Measurements from ENCODE around the gene PPFIBP1. TPM values are rescaled to one million over a fixed set of nuclear protein-coding genes. Genes with fewer than 3 reads are reported as not detected.
"Not testable (repeated sequence)": the region's sequence is repeated elsewhere in the genome, so short reads cannot be mapped to it uniquely, and the experiment has no call there.

The PPFIBP1 gene
- total and polyA plus RNA-seq, 4 experiments from 2014 or later, result 2.1 to 6.5 (median 3.8) TPM

DNA sequence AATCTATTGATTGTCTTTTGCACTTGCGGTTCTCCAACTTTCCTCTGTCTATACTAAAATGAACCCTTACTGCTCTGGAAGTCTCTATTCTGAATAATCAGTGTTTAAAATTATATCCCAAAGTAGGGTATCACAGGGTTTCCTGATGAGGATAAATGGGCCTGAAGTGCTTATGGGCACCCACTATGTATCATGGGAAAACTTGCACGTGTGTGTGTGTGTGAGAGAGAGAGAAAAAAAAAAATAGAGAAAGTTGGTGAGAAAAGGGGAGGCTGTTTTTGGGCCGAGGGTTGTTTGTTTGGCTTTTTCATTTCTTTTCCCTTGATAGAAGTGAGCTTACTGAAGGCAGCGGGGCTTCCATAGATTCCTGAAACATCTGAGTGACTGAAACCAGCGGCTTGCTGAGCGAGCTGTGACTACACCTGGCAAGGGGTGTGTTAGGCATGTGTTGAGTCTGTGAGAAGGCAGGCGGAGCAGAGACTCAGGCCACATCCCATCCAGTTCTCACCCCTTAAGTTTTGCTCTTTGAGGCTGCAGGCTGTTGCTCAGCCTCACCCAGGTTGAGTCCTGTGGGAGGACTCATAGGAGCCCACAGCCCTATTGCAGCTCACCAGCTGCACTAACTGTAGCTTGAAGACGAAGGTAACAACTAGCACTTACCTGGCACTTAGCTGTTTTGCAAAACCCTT is 17.2 kb downstream of the PPFIBP1 start:
- Mint-ChIP-seq H3K36me3 (no peaks in the 10 kb centered on the region), H3K27me3 (peaks cover 0 to 14% of the 10 kb centered on the region in 2 donors), H3K9me3 (no peaks in the 10 kb centered on the region), H3K27ac (no peak overlapping the region), H3K4me1 (peaks cover 0 to 7% (median under 1%) of the 10 kb centered on the region in 4 donors), H3K4me3 (no peak overlapping the region)
- H3K9me3 ChIP-seq (ENCODE audit: control insufficient read depth in 1 of 2, low read length in 2 of 2), result no peaks in the 10 kb centered on the region
- H3K4me3 ChIP-seq (ENCODE audit: low read length in 2 of 2), result no peak overlapping the region
- no peaks in the 10 kb centered on the region for H3K4me1 ChIP-seq (ENCODE audit: insufficient read depth, low read length)
- POLR2A ChIA-PET (ENCODE audit: partially characterized antibody), result no interaction called here
- DNase-seq, result no peak
- H3K27me3 ChIP-seq (ENCODE audit: insufficient read depth, low read length), result no peaks in the 10 kb centered on the region
- no peak overlapping the region for H3K27ac ChIP-seq (ENCODE audit: low read depth, low read length)
- intact Hi-C loops (cut with micrococcal nuclease), result no loop called here
- H3K36me3 ChIP-seq (ENCODE audit: insufficient read depth, low read length), result no peaks in the 10 kb centered on the region
- CTCF ChIA-PET (ENCODE audit: partially characterized antibody), result interaction anchor here (0.6 kb wide), 1 partner anchor 52 kb away, joined by 3 read pairs; no protein-coding TSS in a partner anchor

DNA sequence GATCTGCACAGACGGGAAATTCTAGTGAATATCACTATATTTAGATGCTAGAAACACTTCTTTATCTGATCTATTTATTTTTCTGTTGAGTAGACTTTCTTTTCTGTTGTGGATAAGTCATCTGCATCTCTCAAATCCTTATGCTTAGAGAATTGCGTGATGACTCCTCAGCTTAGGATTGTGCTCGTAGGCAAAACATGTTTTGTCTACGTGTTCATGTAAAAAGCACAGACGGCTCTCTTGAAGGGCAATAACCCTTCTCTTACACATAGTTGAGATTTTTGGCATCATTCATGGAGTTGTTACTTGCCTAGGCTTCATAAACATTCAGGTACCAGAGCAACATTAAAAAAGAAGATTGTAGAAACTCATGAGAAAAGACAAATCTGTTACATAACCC is 18.6 kb downstream of the PPFIBP1 start:
- H3K4me3 Mint-ChIP-seq, result no peak overlapping the region
- H3K27ac ChIP-seq (ENCODE audit: low read depth, low read length), result no peak overlapping the region
- H3K9me3 Mint-ChIP-seq, result no peaks in the 10 kb centered on the region
- H3K36me3 ChIP-seq (ENCODE audit: insufficient read depth, low read length), result no peaks in the 10 kb centered on the region
- intact Hi-C loops (cut with micrococcal nuclease), result no loop called here
- POLR2A ChIA-PET (ENCODE audit: partially characterized antibody), result no interaction called here
- no peaks in the 10 kb centered on the region for H3K27me3 ChIP-seq (ENCODE audit: insufficient read depth, low read length)
- no peaks in the 10 kb centered on the region for H3K9me3 ChIP-seq (ENCODE audit: control insufficient read depth in 1 of 2, low read length in 2 of 2)
- no peaks in the 10 kb centered on the region for H3K4me1 ChIP-seq (ENCODE audit: insufficient read depth, low read length)
- H3K4me3 ChIP-seq (ENCODE audit: low read length in 2 of 2), result no peak overlapping the region
- no peak overlapping the region for H3K27ac Mint-ChIP-seq
- no peaks in the 10 kb centered on the region for H3K36me3 Mint-ChIP-seq
- CTCF ChIA-PET (ENCODE audit: partially characterized antibody), result no interaction called here
- peaks cover 0 to 7% (median under 1%) of the 10 kb centered on the region in 4 donors for H3K4me1 Mint-ChIP-seq
- H3K27me3 Mint-ChIP-seq, result peaks cover 0 to 14% of the 10 kb centered on the region in 2 donors
- DNase-seq, result no peak

DNA sequence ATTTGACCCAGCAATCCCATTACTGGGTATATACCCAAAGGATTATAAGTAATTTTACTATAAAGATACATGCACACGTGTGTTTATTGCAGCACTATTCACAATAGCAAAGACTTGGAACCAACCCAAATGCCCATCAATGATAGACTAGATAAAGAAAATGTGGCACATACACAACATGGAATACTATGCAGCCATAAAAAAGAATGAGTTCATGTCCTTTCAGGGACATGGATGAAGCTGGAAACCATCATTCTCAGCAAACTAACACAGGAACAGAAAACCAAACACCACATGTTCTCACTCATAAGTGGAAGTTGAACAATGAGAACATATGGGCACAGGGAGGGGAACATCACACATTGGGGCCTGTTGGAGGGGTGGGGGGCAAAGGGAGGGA is 20.9 kb downstream of the PPFIBP1 start:
- H3K36me3 ChIP-seq (ENCODE audit: insufficient read depth, low read length); DNase-seq; H3K4me1 ChIP-seq (ENCODE audit: insufficient read depth, low read length); H3K4me1 Mint-ChIP-seq; H3K4me3 ChIP-seq (ENCODE audit: low read length in 2 of 2); H3K9me3 ChIP-seq (ENCODE audit: control insufficient read depth in 1 of 2, low read length in 2 of 2); H3K27ac ChIP-seq (ENCODE audit: low read depth, low read length); POLR2A ChIA-PET (ENCODE audit: partially characterized antibody); CTCF ChIA-PET (ENCODE audit: partially characterized antibody); H3K9me3 Mint-ChIP-seq; intact Hi-C loops (cut with micrococcal nuclease); H3K27me3 ChIP-seq (ENCODE audit: insufficient read depth, low read length); H3K27ac Mint-ChIP-seq; H3K36me3 Mint-ChIP-seq: not testable (repeated sequence)
- peaks cover 2 to 17% of the 10 kb centered on the region in 2 donors for H3K27me3 Mint-ChIP-seq
- peak overlapping the region in 1 of 8 donors; percentile 20 for H3K4me3 Mint-ChIP-seq

DNA sequence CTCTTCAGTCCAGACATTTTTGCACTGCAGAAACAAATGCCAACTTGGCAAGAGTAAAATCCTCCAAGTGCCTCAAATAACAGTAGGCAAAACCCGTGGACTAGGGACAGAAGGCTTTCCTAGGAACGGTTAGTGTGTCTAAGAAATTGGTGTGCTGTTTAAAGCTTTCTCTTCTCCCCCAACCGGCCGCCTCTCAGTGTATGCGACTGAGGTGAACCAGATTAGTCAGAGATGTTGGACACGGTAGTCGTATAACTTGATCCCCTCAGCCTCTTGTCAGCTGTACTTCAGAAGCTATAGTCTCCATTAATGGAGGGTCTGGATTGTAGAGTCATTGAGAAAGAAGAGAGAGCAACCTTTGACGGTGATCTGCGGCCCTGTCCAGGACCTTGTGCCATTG is 21.7 kb downstream of the PPFIBP1 start:
- Mint-ChIP-seq H3K4me3 (no peak overlapping the region), H3K9me3 (no peaks in the 10 kb centered on the region), H3K27ac (no peak overlapping the region), H3K4me1 (peaks cover 0 to 7% (median under 1%) of the 10 kb centered on the region in 4 donors), H3K36me3 (no peaks in the 10 kb centered on the region), H3K27me3 (peaks cover 2 to 17% of the 10 kb centered on the region in 2 donors)
- intact Hi-C loops (cut with micrococcal nuclease), result no loop called here
- ChIA-PET POLR2A (ENCODE audit: partially characterized antibody) (no interaction called here), CTCF (ENCODE audit: partially characterized antibody) (no interaction called here)
- H3K36me3 ChIP-seq (ENCODE audit: insufficient read depth, low read length), result no peaks in the 10 kb centered on the region
- no peak overlapping the region for H3K4me3 ChIP-seq (ENCODE audit: low read length in 2 of 2)
- H3K27ac ChIP-seq (ENCODE audit: low read depth, low read length), result no peak overlapping the region
- DNase-seq, result no peak
- no peaks in the 10 kb centered on the region for H3K4me1 ChIP-seq (ENCODE audit: insufficient read depth, low read length)
- H3K27me3 ChIP-seq (ENCODE audit: insufficient read depth, low read length), result no peaks in the 10 kb centered on the region
- H3K9me3 ChIP-seq (ENCODE audit: control insufficient read depth in 1 of 2, low read length in 2 of 2), result no peaks in the 10 kb centered on the region

DNA sequence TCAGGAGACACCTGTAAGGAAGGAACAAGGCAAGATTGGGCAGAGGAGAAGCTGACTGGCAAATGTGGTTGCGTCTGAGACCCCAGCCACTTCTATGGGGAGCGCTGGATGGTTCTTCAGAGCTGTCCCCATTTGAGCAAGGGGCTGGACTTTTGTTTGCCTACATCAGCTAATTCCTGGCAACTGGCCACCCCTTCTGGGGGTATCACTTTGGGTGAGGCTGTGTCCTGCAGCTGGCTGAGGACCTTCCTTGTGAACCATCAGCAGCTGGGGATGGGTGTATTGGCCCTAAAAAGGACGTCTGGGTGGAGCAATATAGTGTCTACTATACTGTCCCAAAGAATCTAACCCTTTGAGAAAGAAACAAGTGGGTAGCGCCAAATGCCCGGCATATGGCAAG is 23.6 kb downstream of the PPFIBP1 start:
- Histone ChIP-seq H3K4me1 (ENCODE audit: insufficient read depth, low read length) (no peaks in the 10 kb centered on the region), H3K9me3 (ENCODE audit: control insufficient read depth in 1 of 2, low read length in 2 of 2) (no peaks in the 10 kb centered on the region), H3K27ac (ENCODE audit: low read depth, low read length) (no peak overlapping the region), H3K36me3 (ENCODE audit: insufficient read depth, low read length) (no peaks in the 10 kb centered on the region), H3K27me3 (ENCODE audit: insufficient read depth, low read length) (no peaks in the 10 kb centered on the region), H3K4me3 (ENCODE audit: low read length in 2 of 2) (no peak overlapping the region)
- ChIA-PET POLR2A (ENCODE audit: partially characterized antibody) (no interaction called here), CTCF (ENCODE audit: partially characterized antibody) (no interaction called here)
- Mint-ChIP-seq H3K9me3 (peaks cover 0 to under 1% (median 0%) of the 10 kb centered on the region in 8 donors), H3K4me3 (no peak overlapping the region), H3K4me1 (peaks cover 0 to 7% (median under 1%) of the 10 kb centered on the region in 4 donors), H3K27me3 (peaks cover 2 to 13% of the 10 kb centered on the region in 2 donors), H3K36me3 (no peaks in the 10 kb centered on the region), H3K27ac (no peak overlapping the region)
- DNase-seq, result no peak
- intact Hi-C loops (cut with micrococcal nuclease), result no loop called here

DNA sequence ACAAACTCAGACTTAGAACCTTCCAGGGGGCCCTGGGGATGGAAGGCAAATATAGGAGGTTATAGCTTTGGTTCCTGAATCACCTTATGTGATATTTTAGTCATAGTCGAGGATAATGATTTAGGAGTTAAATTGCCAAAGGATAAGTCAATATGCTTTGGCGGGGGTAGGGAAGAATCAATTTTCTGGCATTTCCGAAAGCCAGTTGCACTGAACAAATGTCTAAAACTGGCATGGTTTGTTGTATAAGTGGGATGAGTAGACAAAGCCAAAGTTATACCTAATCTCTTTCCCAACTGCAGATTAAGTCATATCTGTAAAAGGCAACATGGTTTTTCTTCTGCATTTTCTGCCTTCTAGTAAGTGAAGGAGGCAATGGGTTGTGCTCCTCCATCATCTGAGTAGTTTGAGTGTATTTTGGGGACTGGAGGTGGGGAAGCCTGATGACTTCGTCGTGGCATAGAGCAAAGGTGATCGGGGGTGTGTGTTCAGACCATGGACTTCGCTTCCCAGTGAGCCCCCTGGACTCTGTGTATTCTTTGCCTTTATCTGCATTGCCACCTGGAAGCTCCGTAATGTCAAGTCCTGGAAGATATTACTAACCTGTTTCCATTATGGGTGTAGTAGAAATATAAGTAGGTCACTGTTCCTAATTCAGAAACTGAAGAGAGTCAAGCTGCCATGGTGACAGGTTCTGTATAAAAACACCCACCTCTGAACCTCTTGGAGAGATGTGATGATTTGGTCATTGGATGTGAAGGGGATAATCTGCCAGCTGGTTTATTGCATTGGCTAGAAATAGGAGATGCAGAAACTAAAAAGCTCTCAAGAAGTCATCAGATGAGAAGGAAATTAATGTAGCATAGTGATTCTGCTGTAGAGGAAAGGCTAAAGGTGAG is 24.5 kb downstream of the PPFIBP1 start:
- no peak for DNase-seq
- intact Hi-C loops (cut with micrococcal nuclease), result no loop called here
- Histone ChIP-seq H3K27ac (ENCODE audit: low read depth, low read length) (no peak overlapping the region), H3K4me3 (ENCODE audit: low read length in 2 of 2) (no peak overlapping the region), H3K27me3 (ENCODE audit: insufficient read depth, low read length) (no peaks in the 10 kb centered on the region), H3K4me1 (ENCODE audit: insufficient read depth, low read length) (no peaks in the 10 kb centered on the region), H3K36me3 (ENCODE audit: insufficient read depth, low read length) (no peaks in the 10 kb centered on the region), H3K9me3 (ENCODE audit: control insufficient read depth in 1 of 2, low read length in 2 of 2) (no peaks in the 10 kb centered on the region)
- Mint-ChIP-seq H3K27ac (peak overlapping the region in 1 of 7 donors; percentile 45), H3K27me3 (peaks cover 2 to 11% of the 10 kb centered on the region in 2 donors), H3K9me3 (peaks cover 0 to 2% (median 0%) of the 10 kb centered on the region in 8 donors), H3K36me3 (no peaks in the 10 kb centered on the region), H3K4me3 (no peak overlapping the region), H3K4me1 (peaks cover 0 to 7% (median under 1%) of the 10 kb centered on the region in 4 donors)
- POLR2A ChIA-PET (ENCODE audit: partially characterized antibody), result no interaction called here
- CTCF ChIA-PET (ENCODE audit: partially characterized antibody), result no interaction called here

DNA sequence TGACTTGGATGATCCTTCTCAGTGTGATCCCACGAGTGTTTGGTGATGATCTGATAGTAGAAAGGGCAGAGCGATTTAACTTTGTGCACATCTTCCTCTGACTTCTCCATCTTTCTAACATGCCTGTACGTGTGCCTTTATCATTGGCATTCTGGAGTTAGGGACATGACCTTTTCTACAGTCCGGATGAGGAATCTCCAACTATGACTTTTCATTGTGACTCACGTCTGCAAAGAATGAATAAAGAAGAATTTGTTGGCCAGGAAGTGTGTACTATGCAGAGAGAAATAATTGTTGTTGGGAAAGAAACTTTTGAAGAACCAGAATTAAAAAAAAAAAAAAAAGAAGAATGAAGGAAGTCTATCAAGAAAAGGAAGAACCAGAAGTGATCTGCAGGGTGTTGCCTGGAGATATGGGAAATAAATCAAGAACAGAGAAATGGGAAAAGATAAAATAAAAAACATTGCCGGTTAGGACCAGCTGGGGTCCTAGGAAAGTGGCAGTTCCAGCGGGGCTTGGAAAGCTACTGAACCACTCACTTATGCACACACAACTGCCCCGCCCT is 25.3 kb downstream of the PPFIBP1 start:
- no peaks in the 10 kb centered on the region for H3K36me3 ChIP-seq (ENCODE audit: insufficient read depth, low read length)
- H3K4me1 Mint-ChIP-seq, result peaks cover 0 to 3% (median under 1%) of the 10 kb centered on the region in 4 donors
- no peak overlapping the region for H3K4me3 ChIP-seq (ENCODE audit: low read length in 2 of 2)
- H3K4me1 ChIP-seq (ENCODE audit: insufficient read depth, low read length), result no peaks in the 10 kb centered on the region
- no peak overlapping the region for H3K27ac ChIP-seq (ENCODE audit: low read depth, low read length)
- H3K9me3 Mint-ChIP-seq, result peaks cover 0 to 2% (median 0%) of the 10 kb centered on the region in 8 donors
- H3K36me3 Mint-ChIP-seq, result no peaks in the 10 kb centered on the region
- CTCF ChIA-PET (ENCODE audit: partially characterized antibody), result no interaction called here
- DNase-seq, result no peak
- intact Hi-C loops (cut with micrococcal nuclease), result no loop called here
- no peak overlapping the region for H3K27ac Mint-ChIP-seq
- no peaks in the 10 kb centered on the region for H3K9me3 ChIP-seq (ENCODE audit: control insufficient read depth in 1 of 2, low read length in 2 of 2)
- H3K27me3 Mint-ChIP-seq, result peaks cover 2 to 9% of the 10 kb centered on the region in 2 donors
- no peaks in the 10 kb centered on the region for H3K27me3 ChIP-seq (ENCODE audit: insufficient read depth, low read length)
- H3K4me3 Mint-ChIP-seq, result no peak overlapping the region
- POLR2A ChIA-PET (ENCODE audit: partially characterized antibody), result no interaction called here
